GM21619 (cell line): ENCODE measurements around the gene ZBTB3.
A peak's percentile ranks its signal among the peaks of the same experiment; 100 is the strongest.
"Not testable (repeated sequence)": the region's sequence is repeated elsewhere in the genome, so short reads cannot be mapped to it uniquely, and the experiment has no call there.

Experiments used
- ATAC-seq: cut with Tn5 transposase; IDR thresholded peaks from one replicate; pipeline ENCODE4 v1.9.1; 2021; ENCODE audit not compliant: unreplicated experiment

ZBTB3 gene

DNA sequence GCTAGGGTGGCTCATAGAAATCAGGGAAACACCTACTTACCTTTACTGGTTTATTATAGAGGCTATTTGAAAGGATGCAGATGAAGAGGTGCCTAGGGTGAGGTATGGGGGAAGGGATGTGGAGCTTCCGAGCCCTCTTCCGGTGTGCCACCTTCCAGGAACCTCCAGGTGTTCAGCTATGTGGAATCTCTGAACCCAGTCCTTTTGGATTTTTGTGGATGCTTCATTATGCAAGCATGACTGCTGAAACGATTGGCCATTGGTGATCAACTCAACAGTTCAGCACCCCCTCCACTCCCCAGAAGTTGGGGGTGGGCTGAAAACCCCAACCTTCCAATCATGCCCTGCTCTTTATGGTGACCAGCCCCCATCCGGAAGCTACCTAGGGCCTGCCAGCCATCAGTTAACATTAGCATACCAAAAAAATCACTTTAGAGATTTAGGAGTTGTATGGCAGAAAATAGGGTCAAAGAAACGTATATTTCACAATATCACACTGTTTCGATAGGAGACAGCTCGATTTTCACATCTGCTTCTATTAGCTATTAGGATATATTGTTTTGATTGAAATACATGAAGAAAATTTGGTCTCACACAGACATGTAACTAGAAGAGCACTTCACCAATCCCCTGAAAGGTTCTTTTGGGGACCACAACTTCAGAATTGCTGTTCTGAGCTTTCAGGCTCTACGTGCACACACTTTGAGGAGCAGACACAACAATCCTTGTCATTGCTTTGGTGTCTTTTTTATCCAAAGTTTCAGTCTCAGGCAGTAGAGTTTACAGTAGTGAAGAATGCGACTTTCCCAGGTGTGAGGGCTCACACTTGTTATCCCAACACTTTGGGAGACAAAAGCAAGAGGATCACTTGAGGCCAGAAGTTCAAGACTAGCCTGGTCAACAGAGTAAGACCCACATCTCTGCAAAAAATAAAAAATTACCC, 4.2 kb upstream of the ZBTB3 start:
- ATAC-seq = no peak

DNA sequence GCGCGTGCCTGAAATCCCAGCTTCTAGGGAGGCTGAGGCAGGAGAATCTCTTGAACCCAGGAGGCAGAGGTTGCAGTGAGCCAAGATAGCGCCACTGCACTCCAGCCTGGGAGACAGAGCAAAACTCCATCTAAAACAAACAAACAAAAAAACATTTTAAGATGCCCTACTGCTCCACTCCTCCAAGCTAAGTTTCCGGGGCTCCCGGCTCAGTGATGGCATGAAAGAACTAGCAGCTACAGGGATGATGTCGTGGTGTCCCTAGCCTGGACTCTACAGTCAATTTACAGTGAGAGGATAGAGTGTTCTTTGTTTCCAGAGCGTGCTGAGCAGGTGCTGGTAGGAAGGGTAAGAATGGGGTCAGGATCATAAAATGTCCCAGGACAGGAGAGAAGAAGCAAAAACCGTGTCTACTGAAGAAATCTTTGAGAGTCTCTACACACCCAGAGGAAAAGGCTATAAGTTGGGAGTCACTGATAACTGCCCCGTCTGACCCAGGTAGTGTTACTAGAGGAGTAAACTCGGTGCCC, 1.2 kb upstream of the ZBTB3 start:
- ATAC-seq = no peak

DNA sequence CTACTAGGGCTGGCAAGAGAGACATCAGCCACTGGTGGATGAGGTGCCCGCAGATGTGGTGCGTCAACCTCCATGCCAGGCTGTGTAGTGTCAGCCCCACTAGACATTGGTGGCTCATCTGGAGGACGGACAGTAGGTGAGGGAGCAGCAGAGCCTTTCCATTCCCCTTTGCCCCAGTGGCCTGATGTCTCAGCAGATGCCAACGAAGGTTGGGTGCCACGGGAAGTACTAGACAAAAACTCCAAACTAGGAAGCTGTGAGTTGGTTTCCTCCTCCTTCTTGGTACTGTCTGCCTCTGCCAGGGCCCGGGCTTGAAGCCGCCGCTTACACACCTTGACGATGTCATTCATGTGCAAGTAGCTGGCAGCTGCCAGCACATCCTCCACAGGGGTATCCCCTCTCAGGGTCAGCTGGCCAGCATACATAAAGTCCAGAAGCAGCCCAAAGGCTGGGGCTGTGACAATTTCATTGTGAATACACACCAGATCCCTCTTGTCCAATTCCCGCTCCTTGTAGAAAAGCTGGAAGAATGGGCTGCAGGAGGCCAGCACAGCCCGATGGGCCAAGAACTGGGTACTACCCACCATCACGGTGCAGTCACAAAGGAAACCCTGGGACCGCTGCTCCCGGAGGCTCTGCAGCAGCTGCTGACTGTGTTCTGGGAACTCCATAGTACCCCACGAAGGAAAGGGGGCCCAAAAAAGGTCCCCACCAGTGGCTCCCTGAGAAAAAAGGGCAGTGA, 795 bp downstream of the ZBTB3 start:
- ATAC-seq = no peak

DNA sequence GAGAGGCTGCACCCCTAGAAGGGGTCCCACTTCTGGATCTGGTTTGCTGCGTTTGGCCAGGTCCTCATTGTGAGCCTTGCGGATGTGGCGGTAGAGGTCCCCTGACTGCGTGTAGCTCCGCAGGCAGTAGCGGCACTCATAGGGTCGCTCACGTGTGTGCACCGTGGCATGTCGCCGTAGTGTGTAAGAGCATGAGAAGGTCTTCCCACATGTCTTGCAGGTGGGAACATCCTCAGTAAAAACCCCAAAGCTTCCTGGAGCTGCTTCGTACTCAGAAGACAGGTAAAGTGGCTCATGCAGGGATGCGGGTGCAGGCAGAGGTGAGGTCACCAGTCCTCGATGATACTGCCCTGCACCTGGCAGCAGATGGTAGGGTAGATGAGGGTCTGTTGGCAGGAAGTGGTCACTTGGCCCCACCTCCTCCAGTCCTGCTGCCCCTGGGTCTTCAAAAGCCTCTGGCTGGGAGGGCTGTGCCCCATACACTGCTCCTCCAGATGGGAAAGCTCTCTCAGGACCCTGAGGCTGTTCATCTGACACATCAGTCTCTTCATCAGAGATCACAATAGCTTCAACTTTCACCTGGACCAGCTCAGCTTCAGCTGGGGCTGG, 1.7 kb downstream of the ZBTB3 start:
- no peak for ATAC-seq

DNA sequence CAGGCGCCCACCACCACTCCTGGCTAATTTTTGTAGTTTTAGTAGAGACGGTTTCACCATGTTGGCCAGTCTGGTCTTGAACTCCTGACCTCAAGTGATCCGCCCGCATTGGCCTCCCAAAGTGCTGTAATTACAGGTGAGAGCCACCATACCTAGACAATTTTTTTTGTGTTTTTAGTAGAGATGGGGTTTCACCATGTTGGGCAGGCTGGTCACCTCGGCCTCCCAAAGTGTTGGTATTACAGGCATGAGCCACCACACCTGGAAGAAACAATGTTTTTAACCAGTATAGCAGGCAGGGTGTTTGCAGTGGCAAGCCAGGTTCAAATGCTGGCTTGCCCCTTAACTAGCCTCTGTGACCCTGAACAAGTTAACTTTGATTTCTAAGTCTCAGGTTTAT, 4.0 kb downstream of the ZBTB3 start:
- ATAC-seq = not testable (repeated sequence)

DNA sequence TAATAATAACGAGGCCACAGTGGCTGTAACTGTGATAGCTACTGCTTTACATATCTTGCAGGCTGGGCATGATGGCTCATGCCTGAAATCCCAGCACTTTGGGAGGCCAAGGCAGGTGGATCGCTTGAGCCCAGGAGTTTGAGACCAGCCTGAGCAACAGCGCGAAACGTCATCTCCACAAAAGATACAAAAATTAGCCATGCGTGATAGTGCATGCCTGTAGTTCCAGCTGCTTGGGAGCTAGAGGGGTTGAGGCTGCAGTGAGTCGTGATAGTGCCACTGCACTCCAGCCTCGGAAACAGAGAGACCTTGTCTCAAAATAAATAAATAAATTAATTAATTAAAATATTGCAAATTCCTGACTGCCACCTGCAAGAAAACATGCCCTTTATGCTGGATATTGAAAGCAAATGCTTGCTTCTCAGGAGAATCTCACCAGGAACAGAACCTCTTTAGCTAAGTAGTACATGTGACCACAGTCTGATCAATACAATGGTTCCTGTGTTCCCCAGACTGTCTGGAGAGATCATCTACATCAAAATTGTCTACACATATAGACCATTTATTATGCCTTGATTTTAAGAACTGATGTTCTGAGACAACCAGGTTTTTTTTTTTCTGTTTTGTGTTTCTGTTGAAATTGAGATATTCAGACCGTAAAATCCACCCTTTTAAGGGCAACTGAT, 6.3 kb downstream of the ZBTB3 start:
- no peak for ATAC-seq

DNA sequence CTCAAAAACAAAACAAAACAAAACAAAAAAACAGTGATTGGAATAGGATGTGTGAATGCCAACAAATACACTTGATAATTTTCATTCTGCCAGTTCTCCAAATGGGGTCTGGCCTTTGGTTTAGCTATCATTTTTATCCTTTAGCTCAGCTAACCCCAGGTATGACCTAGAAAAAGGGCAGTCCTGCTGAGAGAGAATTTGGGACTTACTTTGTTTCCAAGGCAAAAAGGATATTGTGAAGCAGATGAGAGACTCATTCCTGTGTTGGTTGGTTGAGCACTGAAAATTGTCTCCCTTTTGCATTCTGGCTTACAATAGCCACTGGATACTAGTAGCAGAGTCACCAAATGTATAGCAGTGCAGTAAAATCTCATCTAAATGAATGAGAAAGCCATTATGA, 16.8 kb downstream of the ZBTB3 start:
- no peak for ATAC-seq

DNA sequence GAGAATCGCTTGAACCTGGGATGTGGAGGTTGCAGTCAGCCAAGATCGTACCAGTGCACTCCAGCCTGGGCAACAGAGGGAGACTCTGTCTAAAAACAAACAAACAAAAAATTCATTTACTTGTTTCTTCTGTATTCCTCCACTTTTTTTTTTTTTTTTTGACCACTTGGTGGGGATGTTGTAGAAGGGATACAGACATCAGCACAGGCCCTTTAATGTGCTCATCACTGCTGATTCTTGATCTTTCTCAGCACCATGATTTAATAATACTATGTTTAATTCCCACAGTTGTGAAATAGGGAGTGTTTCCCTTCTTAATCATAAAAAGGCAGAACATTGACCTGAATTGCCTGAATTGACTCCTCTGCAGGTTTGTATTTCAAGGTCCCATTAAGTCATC, 21.1 kb downstream of the ZBTB3 start:
- no peak for ATAC-seq

DNA sequence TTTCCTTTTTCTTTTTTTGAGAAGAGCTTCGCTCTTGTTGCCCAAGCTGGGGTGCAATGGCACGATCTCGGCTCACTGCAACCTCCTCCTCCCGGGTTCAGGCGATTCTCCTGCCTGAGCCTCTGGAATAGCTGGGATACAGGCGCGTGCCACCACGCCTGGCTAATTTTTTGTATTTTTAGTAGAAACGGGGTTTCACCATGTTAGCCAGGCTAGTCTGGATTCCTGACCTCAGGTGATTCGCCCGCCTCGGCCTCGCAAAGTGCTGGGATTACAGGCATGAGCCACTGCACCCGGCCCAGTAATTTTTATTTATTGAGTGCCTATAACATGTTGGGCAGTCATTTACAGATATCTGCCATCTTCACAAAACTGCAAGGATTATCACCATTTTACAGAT, 23.9 kb downstream of the ZBTB3 start:
- not testable (repeated sequence) for ATAC-seq

DNA sequence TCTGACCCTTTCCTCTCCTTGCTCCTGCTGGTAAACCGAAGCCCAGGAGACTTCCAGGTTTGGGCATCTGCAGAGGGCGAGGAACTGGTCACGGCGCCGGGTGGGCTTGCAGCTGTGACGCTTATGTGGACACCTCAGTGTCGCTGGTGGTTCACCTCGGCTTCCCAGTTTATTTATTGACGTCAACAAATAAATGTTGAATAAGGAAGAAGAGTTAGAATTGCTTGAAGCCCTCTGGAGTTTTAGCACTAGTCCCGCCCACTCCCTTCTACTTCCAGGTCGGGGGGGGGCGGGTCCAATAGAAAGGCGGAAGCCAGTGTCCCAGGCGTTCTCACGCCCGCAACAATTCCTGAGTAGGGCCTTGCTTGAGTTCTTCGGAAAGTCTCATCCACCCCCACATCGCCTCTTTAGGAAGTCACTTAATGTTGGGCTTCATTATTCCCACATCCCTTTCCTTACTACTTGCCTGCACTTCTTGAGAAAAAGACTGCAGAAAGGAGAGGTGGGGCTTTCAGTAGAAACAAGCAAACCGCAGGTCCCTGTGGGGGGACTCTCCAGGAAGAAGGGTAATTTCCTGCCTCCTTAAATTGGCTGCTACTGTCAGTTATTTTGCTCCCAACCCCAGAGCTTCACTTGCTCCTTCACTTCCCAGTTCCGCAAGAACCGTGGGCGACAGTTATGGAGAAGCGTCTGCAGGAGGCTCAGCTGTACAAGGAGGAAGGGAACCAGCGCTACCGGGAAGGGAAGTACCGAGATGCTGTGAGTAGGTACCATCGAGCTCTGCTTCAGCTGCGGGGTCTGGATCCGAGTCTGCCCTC, 25.6 kb downstream of the ZBTB3 start, which contains the start of gene TTC9C:
TSS of gene TTC9C (plus strand) at position 316 of the 818 bp plus-strand sequence. CDS start at position 679, 363 bp downstream.
- ATAC-seq = peak; percentile 19

DNA sequence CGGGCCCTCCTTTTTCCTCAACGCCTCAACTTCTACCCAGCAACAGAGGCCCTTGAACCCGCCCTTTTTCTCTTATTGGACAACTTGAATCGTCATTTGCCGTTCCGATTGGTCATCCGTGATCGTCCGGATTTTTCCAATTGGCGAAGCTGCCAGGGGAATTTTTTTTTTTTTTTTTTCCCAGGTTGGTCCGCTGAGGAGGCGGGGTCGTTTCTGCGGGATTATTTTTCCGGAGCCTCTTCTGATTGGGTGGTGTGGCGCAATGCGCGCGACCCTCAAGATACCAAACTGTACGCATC, 26.1 kb downstream of the ZBTB3 start:
- ATAC-seq = peak; percentile 39

DNA sequence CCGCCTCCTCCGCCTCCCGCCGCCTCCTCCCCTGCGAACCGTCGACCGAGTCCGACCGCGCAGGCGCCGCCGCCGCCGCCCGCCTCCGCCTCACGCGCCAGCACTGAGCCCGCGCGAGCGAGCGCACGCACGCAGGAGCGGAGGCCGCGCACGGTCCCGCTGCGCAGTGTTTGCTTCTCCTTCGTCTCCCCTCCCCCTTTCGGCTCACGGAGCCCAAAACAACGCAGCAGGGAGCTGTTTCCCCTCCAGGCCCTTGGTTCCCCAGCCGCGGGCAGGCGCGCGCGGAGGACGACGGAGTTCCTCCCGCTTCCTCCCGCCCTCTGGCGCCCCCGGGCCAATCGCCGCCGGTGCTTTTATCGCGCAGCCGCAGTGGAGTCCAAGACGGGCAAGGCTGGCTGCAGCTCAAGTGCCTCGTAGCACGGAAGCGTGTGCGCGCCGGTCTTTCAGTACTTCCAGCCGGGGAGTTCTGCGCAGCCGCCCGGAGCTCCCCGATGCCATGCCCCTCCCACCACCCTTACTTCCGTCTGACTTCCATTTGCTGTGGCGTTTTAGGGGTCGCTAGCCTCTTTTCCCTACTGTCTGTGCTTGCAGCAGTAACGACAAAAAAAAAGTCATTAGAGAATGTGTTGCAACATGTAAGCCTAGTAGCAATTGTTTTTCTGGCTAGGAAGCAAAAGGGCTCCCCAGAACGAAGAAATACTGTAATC, 26.6 kb downstream of the ZBTB3 start, which contains the start of gene HNRNPUL2:
TSS of gene HNRNPUL2 (minus strand) at position 293 of the 707 bp plus-strand sequence. CDS start 301 bp downstream, outside the sequence.
- ATAC-seq = peak; percentile 65

DNA sequence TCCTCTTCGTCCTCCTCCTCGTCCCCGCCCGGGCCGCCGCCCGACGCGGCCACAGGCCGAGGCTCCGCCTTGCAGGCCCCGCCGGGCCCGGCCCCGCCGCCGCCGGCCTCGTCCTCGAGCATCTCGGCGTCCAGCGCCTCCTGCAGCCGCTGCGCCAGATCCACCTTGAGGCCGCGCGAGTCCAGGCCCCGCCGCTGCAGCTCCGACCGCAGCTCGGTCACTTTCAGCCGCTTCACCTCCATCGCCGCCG, 27.1 kb downstream of the ZBTB3 start:
- no peak for ATAC-seq

DNA sequence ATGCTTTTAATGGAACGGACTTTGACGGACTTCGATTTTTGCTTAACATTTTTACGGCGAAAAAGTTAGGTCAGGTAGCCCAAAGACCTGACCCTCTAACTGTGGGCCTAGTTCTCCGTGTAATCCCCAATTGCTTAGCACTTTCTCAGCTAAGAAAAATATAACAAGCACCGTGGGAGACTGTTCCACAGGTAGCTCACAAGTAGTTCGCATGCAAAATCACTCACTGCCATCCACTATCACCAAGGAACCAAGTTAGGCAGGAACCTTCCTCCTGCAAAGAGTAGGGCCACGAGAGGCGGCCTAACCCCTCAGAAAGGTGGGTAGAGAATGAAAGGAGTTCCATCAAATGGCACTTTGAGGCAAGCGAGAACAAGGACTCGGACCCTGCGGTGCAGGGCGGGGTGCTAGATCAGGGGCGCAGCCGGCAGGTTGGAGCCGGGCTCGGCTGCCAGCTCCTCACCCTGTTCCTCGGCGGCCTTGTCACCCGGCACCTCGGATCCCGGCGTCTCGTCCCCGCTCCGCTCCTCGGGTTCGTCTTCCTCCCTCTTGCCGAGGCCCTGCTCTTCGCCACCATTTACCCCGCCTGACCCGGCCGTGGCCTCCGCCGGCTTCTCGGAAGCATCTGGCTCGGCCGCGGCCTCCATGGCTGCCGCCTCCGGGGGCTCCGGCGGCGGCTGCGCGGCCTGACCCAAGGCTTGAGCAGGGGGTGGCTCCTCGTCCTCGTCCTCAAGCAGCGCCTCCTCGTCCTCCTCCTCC, 27.6 kb downstream of the ZBTB3 start:
- ATAC-seq = no peak

DNA sequence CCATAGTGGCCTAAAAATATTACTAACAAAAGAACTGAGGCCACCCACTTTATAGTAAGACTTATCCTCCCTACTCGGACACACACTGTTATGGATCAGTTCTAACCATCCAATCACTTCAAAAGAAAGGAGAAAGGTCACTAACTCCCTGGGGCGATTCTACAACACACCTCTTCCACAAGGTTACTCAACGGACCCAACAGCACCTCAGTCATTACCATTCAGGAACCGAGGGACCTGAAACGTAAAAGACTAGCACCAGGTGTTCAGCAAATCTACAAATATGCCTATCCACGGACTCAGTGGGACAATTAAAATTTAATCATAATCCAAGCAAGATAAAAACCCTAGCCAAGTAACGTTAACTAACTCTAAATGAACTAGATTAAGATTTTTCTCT, 28.3 kb downstream of the ZBTB3 start:
- ATAC-seq = no peak

DNA sequence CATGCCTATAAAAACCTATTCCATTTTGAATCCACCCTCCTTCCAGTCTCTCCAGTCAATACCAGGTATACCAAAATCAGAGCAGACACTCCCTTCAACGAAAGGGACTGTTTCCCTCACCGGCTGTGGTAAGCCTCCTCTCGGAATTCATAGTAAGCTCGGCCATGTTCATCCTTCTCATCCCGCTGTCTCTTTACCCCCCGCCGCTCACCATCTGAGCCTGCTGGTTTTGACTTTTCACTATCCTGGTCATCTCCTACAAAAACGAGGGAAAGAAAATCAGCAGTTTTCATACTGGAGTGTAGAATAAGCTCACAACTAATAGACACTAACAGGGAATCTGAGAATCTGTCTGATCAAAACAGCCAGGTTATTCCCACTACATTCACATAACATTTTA, 29.8 kb downstream of the ZBTB3 start:
- no peak for ATAC-seq

DNA sequence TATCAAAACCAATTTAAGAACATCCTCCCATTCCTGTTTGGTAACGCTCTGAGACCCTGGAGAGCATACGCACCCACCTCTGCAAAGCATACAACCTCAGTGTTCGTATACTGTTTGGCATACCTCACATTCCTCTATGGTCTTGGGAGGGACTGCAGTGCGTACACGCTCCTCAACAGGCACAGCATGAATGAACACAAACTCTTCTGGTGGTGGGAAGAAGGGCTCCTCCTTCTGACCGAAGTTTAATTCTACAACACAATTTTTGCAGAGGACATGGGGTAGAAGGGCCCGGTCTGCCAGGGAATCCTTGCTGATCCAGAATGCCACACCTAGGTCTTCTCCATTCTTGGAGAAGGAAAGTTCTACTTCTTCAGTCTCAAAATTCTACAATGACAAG, 32.0 kb downstream of the ZBTB3 start:
- ATAC-seq = no peak

DNA sequence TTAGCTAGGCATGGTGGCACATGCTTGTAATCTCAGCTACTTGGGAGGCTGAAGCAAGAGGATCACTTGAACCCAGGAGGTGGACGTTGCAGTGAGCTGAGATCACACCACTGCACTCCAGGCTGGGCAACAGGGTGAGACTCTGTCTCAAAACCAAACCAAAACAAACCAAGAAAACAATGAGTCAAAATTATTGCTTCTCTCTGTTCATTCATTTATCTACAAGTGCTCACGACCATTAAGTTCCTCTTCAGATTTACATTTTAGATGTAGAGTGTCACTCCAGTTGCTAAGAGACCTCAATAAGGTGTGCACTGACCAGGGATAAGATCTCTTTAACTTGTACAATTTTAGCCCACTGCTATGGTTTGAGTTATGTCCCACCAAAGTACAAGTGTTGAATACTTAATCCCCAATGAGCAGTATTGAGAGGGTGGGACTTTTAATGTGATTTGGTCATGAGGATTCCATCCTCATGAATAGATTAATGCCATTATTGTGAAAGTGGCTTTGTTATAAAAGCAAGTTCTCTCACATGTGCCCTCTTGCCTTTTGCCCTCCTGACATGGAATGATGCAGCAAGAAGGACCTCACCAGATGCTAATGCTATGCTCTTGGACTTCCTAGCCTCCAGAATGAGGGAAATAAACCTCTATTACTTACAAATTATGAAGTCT, 34.5 kb downstream of the ZBTB3 start:
- ATAC-seq = no peak
